ENCODE results near the gene QRSL1.

DNA sequence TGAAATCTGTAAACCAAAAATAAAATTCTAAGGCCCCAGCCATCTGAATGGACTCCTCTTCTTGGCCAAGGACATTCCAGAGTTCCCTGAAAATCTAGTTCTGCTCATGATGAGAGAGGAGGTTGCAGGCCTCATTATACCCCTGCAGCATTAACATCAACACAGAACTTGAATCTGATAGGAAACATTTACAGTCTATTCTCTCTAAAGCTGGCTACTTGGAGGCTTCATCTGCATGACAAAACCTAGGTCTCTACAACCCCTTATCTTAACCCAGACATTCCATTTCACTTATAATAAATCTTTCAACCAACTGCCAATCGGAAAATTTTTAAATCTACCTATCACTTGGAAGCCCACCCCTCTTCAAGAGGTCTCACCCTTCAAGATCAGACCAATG is 15.8 kb upstream of the QRSL1 start:
- TF ChIP-seq, protein P1, sequence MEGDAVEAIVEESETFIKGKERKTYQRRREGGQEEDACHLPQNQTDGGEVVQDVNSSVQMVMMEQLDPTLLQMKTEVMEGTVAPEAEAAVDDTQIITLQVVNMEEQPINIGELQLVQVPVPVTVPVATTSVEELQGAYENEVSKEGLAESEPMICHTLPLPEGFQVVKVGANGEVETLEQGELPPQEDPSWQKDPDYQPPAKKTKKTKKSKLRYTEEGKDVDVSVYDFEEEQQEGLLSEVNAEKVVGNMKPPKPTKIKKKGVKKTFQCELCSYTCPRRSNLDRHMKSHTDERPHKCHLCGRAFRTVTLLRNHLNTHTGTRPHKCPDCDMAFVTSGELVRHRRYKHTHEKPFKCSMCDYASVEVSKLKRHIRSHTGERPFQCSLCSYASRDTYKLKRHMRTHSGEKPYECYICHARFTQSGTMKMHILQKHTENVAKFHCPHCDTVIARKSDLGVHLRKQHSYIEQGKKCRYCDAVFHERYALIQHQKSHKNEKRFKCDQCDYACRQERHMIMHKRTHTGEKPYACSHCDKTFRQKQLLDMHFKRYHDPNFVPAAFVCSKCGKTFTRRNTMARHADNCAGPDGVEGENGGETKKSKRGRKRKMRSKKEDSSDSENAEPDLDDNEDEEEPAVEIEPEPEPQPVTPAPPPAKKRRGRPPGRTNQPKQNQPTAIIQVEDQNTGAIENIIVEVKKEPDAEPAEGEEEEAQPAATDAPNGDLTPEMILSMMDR (conservative IDR thresholded peaks at IDR 0.05), result no peak
- no peak for TF ChIP-seq ZFX (IDR thresholded peaks at IDR 0.05)
